Left ventricle myocardium superior (tissue), 1 donor: Measurements from ENCODE around the gene BRD1. TPM values are rescaled to one million over a fixed set of nuclear protein-coding genes. Genes with fewer than 3 reads are reported as not detected.

ENCODE experiments used
- ATAC-seq: fragments of 200-7000 bp; cut with Tn5 transposase; one replicate; pipeline ENCODE4 v1.9.1; 2020; ENCODE audit warnings: mild to moderate bottlenecking, moderate library complexity
- DNase-seq: peaks from one replicate; pipeline ENCODE4 v3.0.0-alpha.2; 2020
- intact Hi-C: fragments of 100-400 bp; cut with micrococcal nuclease; formaldehyde crosslinking; loops from one replicate; pipeline ENCODE4 v1.11.0; 2022
- total RNA-seq: library from RNA; stranded (reverse); fragmentation: NEBNext Ultra II Directional; extraction: Animal tissue kit (Norgen Biotek cat#: 25700); gene quantifications from one replicate; pipeline ENCODE4 v1.2.1, GENCODE V29; 2021
- donor health status: DM: no; HTN: yes; CAD: no; lungs with severe emphysema.

BRD1 gene
- total RNA-seq, 1 donor from 2014 or later: 18.7 TPM

DNA sequence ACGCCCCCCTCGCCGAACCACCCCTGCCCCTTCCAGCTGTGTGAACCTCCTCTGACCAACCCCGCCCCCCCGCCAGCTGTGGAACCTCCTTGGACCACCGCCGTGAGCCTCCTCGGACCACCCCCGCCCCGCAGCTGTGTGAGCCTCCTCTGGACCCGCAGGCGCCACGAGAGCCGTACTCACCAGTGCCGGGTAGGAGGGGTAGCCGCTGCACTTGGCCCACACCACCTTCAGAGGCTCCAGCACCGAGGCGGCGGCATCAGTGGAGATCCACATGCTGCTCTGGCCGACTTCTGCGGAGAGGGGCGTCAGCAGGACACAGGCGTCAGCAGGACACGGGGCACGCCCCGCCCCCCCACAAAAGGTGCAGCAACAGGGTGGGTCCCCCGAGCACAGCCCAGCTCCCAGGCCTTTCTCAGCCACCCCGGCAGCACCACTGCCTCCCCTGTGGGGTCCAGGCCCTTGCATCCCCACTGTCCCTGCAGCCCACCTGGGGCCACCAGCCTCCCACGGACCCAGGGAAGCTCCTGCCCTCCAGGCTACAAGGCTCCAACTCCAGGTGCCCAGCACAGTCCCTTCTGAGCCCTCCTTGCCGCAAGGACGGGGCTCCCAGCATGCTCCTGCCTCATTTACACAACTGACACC is 51.7 kb downstream of the BRD1 start:
- intact Hi-C loops: no loop called here
- DNase-seq (no peak), ATAC-seq (no peak)

DNA sequence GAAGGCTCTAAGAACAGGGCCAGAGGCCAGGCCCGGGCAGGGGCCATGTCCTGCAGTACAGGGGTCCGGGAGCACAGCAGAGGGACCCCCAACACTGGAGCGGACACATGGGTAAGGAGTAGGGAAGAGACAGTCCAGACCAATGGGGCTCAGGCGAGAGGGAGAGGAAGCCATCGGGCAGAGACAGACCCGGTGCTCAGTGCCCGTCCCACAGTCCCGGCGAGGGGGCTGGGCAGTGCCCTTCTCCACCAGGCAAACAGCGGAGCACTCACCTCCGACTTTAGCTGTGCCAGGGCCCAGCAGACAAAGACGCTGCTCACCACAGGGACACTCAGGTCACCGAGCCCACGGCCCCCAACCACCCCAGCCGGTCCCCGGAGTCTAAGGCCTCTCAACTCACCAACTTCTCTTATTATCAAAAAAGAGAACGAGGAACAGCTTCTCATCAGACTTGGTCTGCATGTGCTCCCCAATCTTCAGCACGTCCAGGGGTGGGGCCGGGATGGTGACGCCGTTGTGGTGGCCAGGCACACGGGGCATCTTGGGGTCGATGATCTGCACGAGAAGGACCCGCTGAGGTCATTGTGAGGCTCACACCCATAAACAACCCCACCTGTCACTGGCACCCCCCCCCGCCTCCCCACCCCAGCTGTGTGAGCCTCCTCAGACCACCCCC is 52.3 kb downstream of the BRD1 start:
- intact Hi-C loops: no loop called here
- no peak for DNase-seq
- no peak for ATAC-seq

DNA sequence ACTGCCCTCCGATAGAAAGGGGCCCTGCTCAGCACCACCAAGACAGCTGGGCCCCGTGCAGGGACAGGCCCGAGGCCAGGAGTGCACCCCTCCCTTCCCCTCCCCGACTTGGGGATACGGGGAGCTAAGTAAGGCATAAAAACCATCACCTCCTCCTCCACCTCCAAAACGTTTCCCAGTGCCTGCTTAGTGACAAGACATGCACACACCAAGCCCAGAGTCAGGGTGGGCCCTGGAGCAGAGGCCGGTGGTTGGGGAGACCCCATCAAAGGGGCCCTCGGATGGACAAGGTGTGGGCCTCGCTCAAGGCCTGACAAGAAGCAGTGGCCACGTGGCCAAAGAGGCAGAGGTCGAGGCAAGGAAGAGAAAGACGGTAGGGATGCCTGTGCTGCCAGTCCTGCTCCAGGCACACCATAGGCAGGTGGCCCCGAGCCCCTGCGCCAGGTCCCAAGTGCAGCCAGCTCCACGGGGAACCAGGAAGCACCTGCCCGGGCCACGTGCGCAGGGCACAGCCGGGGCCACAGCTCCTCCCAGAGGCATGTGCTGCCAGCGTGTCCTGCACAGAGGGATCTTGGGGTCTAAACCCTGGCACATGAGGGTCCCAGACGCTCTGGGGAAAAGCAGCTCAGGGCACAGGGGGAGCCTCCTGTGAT is 53.0 kb downstream of the BRD1 start:
- intact Hi-C loops: no loop called here
- ATAC-seq (no peak), DNase-seq (no peak)

DNA sequence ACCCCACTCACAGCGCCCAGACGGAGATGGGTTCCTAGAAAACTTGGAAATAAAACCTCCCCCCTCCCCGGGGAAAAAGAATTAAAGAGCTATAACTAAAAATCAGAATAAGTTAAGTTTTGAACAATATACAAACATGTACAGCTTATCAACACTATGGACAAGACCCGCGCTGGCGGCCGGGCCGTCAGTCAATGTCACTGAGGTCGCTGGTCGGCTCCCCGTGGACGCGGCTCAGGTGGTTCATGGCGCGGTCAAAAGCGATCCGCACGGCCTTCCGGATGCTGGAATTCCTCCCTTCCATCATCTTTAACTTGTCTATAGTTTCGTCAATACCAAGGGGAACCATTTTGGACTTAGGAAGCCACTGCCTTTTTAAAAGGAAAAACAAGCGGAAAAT is 53.6 kb downstream of the BRD1 start:
- ATAC-seq: no peak
- DNase-seq: no peak
- intact Hi-C loops: no loop called here

GRCh38 chr22:49773531-49773930 is 54.1 kb downstream of the BRD1 start:
- intact Hi-C loops: no loop called here
- DNase-seq (no peak), ATAC-seq (no peak)

GRCh38 chr22:49772692-49773091 is 55.0 kb downstream of the BRD1 start:
- intact Hi-C loops: no loop called here
- no peak for DNase-seq

DNA sequence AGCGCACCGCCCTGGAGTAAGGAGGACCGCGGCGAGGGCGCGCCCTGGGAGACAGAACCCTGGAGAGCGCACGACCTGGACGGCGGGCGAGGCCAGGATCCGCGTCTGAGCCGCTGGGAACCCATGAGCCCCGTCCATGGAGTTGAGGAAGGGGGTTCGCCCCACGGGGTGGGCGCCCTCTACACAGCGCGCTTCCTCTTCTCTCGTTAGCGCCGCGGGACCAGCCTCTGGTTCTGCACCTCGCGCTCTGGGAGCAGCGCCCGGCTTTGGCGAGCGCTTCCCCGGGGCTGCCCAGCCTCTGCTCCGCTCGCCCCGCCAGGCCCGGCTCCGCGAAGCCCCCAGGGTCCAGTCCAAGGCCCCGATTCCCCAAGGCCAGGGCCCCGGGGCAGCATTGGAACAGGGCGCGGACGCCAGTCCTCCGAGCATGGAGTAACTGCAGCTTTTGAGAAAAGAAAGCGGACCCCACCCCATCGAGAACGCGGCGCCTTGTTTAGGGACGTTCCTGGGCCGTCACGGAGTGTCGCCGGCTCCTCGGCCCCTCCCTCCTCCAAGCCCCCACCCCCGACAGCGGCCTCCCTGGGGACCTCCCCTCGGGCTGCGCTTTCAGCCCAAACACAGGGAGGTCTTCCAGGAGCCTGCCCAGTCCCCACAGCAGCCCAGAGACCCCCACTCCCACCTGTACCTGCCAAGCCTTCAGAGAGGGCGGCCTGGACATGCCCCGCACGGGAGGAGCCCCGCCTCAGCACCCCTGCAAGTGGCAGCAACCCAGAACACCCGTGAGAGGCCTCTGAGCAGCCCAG is 56.2 kb downstream of the BRD1 start:
- intact Hi-C loops: no loop called here
- DNase-seq: peak; percentile 26
- peak; percentile 4 for ATAC-seq

More at GRCh38 chr22:49772692-49773091, 55.0 kb downstream of the BRD1 start:
- ATAC-seq: no peak

- intact Hi-C loops: no loop called here
- DNase-seq: peak; percentile 28
- peak; percentile 5 for ATAC-seq
Observed at GRCh38 chr22:49770547-49771265, 57.0 kb downstream of the BRD1 start.

DNA sequence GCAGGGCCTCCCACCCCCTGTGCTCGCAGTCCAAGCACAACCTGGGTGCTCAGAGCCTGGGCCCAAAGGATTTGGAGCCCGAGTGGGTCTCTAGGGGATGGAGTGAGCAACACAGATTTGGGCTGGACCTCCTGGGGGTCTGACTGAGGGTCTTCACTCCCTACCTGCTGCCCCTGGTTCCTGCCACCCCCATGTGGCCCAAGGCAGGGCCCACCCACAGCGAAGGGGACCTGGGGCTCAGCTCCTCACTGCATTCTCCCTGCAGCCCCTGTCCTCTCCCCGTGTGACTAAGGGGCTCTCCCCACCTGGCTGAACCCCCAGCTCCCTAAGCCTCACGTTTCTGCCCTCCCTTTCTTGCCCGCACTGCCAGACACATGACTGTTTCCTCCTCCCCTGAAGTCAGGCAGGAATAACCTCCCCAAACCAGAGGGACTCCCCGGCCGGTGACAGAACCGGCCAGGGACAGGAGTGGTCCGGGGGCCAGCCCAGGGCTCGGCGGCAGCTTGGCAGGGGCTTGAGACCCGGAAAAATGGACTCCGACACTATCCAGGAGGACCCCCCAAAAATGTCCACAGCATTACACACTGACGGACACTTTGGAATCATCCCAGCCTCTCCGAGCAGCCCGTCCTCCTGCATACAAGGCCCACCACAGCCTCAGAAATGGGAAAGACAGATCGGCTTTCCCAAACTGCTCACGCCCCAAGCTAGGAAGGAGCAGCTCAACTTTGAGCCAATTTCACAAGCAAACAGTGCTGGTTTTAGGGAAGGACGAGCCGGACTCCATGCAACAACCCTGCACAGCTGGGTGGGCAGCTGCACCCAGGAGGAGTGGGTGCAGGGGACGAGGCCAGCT is 57.8 kb downstream of the BRD1 start:
- ATAC-seq: no peak
- intact Hi-C loops: no loop called here
- DNase-seq: peak; percentile 21

- ATAC-seq: peak; percentile 66
- DNase-seq: peak; percentile 54
- intact Hi-C loops: no loop called here
Observed at GRCh38 chr22:49768951-49769690, 58.6 kb downstream of the BRD1 start.

- intact Hi-C loops: no loop called here
- DNase-seq (peak; percentile 17), ATAC-seq (no peak)
Observed at GRCh38 chr22:49768077-49768910, 59.4 kb downstream of the BRD1 start.

GRCh38 chr22:49767355-49768062 is 60.2 kb downstream of the BRD1 start:
- peak; percentile 13 for ATAC-seq
- DNase-seq: peak; percentile 24
- intact Hi-C loops: no loop called here

DNA sequence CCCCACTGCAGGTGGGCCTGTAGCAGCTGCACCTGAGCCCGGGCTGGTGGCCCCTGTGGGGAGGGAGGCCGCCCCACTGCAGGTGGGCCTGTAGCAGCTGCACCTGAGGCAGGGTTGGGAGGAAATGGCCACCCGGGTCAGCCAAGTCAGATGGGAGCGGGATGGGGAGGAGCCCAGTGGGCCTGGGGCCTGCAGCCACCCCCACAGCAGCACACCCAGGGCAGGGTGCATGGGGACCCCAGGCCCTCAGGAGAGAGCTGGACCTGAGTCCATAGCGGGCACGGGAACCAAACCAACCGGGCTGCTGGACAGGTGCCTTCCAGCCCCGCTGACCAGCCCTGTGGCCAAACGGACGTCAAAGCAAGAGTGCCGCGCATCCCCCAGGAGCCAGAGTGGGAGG is 61.7 kb downstream of the BRD1 start:
- DNase-seq (peak; percentile 20), ATAC-seq (no peak)
- intact Hi-C loops: no loop called here

- peak; percentile 15 for DNase-seq
- ATAC-seq: no peak
- intact Hi-C loops: no loop called here
Observed at GRCh38 chr22:49765091-49765771, 62.4 kb downstream of the BRD1 start.

GRCh38 chr22:49764127-49764581 is 63.5 kb downstream of the BRD1 start:
- no peak for ATAC-seq
- DNase-seq: peak; percentile 25
- intact Hi-C loops: no loop called here
